B cell (primary cell): ENCODE results near the gene WDR46.

ENCODE experiments used
- CTCF ChIP-seq: fragments of 200-600 bp; IDR thresholded peaks from one replicate; pipeline ENCODE4 v1.8.0; 2022; ENCODE audit warnings: antibody characterized with exemption, mild to moderate bottlenecking
- EZH2 ChIP-seq: IDR thresholded peaks from 2 replicates; pipeline ENCODE4 v1.6.1; 2012; ENCODE audit warnings: borderline replicate concordance, low read depth, mild to moderate bottlenecking, moderate library complexity, low read length; ENCODE audit not compliant: insufficient read depth, poor library complexity, severe bottlenecking

GRCh38 chr6:33277663-33278391 lies 11.2 kb downstream of the WDR46 start:
- no peak for TF ChIP-seq CTCF
- TF ChIP-seq EZH2: no peak
